K562 (cell line): Measurements from ENCODE around the gene DTYMK. TPM values are rescaled to one million over a fixed set of nuclear protein-coding genes. Genes with fewer than 3 reads are reported as not detected.

Experiments
- ATAC-seq: fragments of 200-7000 bp; cut with Tn5 transposase; 3 replicates; pipeline ENCODE4 v1.9.1; 2020; ENCODE audit warnings: moderate library complexity
- BruUV-seq: library from RNA; stranded (reverse); fragments of 400-500 nt; replicated peaks from 2 replicates; lab custom pipeline; 2021; lab: Mats Ljungman, UMichigan
- CTCF ChIA-PET: fragments of 300-600 bp; formaldehyde crosslinking; extraction: SDS; loops from one replicate; lab custom pipeline; 2021; ENCODE audit warnings: low intra/inter-chr PET ratio; lab: Yijun Ruan, JAX
- POLR2A ChIA-PET: fragments of 300-600, 350-650 bp; sonication (Branson Sonifier 250); formaldehyde crosslinking; extraction: SDS; loops from one replicate; lab custom pipeline; 2021; ENCODE audit warnings: antibody characterized with exemption, inconsistent platforms; lab: Yijun Ruan, JAX
- DNase-seq, 4 experiments: peaks; one replicate each; pipeline versions ENCODE4 v3.0.0 to v3.0.0-alpha.2; 2011 to 2018; ENCODE audit warnings: low spot score in 3 of 4, mixed read lengths in 3 of 4; ENCODE audit errors: extremely low read depth in 1 of 4
- FAIRE-seq: peaks from 2 replicates; lab custom pipeline; 2011; peaks lifted over from hg19 to GRCh38; lab: Jason Lieb, UNC
- H2AFZ ChIP-seq: 2 replicates; pipeline ENCODE4 v1.6.0; 2011; ENCODE audit warnings: low read depth, low read length, control low read depth, inconsistent platforms
- H3K27ac ChIP-seq: fragments of 200-600 bp; 3 replicates; pipeline ENCODE4 v1.8.0; 2011; ENCODE audit warnings: low read depth, mild to moderate bottlenecking, control low read depth, inconsistent platforms, low read length, moderate library complexity, mixed read lengths; ENCODE audit errors: extremely low read depth
- H3K27me3 ChIP-seq, 2 experiments: fragments of 300-600 bp in 1 of 2; 2 replicates in 1 of 2; 3 replicates in 1 of 2; pipeline versions ENCODE4 v1.6.0 to v1.8.0; 2011; ENCODE audit warnings: inconsistent platforms in 2 of 2, low read length in 2 of 2, mild to moderate bottlenecking in 1 of 2, mixed read lengths in 1 of 2, moderate library complexity in 1 of 2; ENCODE audit not compliant: control insufficient read depth in 2 of 2, insufficient read depth in 2 of 2
- H3K36me3 ChIP-seq: fragments of 300-600 bp; 3 replicates; pipeline ENCODE4 v1.8.0; 2011; ENCODE audit warnings: mild to moderate bottlenecking, low read length, inconsistent platforms; ENCODE audit not compliant: control insufficient read depth, insufficient read depth
- H3K4me1 ChIP-seq, 2 experiments: fragments of 200-600 bp in 1 of 2; replicated peaks in 1 of 2; 2 replicates in 1 of 2; 3 replicates in 1 of 2; pipeline versions ENCODE4 v1.5.1 to v1.8.0; 2011; ENCODE audit warnings: inconsistent platforms in 2 of 2, low read length in 2 of 2, mild to moderate bottlenecking in 1 of 2, mixed read lengths in 1 of 2, moderate library complexity in 1 of 2; ENCODE audit not compliant: control insufficient read depth in 2 of 2, insufficient read depth in 2 of 2
- H3K4me2 ChIP-seq: 2 replicates; pipeline ENCODE4 v1.6.1; 2011; ENCODE audit warnings: low read length, control low read depth, inconsistent platforms, mixed read lengths; ENCODE audit not compliant: insufficient read depth
- H3K4me3 ChIP-seq: fragments of 200-600 bp; sonication (generic), shearing (Covaris generic); 2 replicates; pipeline ENCODE4 v1.5.1; 2016; ENCODE audit warnings: control low read depth, inconsistent platforms
- H3K79me2 ChIP-seq: fragments of 200-600 bp; 3 replicates; pipeline ENCODE4 v1.8.0; 2011; ENCODE audit warnings: low read length, inconsistent platforms; ENCODE audit not compliant: control insufficient read depth, insufficient read depth
- H3K9ac ChIP-seq, 2 experiments: 2 replicates each; pipeline versions ENCODE4 v1.6.0 to v1.6.1; 2011; ENCODE audit warnings: low read depth in 2 of 2, low read length in 2 of 2, control low read depth in 1 of 2, inconsistent platforms in 1 of 2, mild to moderate bottlenecking in 1 of 2, mixed read lengths in 1 of 2; ENCODE audit not compliant: insufficient read depth in 1 of 2
- H3K9me1 ChIP-seq: one replicate; pipeline ENCODE4 v1.6.0; 2011; ENCODE audit warnings: inconsistent platforms, mild to moderate bottlenecking, low read length, moderate library complexity; ENCODE audit not compliant: control insufficient read depth, insufficient read depth
- H3K9me3 ChIP-seq: replicated peaks from 2 replicates; pipeline ENCODE4 v1.5.1; 2011; ENCODE audit warnings: low read depth, low read length, inconsistent platforms; ENCODE audit not compliant: control insufficient read depth, insufficient read depth
- H4K20me1 ChIP-seq: replicated peaks from 2 replicates; pipeline ENCODE4 v1.6.1; 2011; ENCODE audit warnings: low read length, inconsistent platforms, mixed read lengths; ENCODE audit not compliant: control insufficient read depth, insufficient read depth
- ADNP ChIP-seq: fragments of 200-800 bp; sonication (Bioruptor generic); IDR thresholded peaks from 2 replicates; pipeline ENCODE4 v1.6.1; 2016; ENCODE audit warnings: missing genetic modification characterization, missing compliant biosample characterization
- DIDO1 ChIP-seq: fragments of 450-650 bp; IDR thresholded peaks from 2 replicates; pipeline ENCODE4 v1.6.1; 2016; ENCODE audit warnings: low read depth, missing biosample characterization, missing genetic modification characterization
- DPF2 ChIP-seq: fragments of 450-650 bp; IDR thresholded peaks from 2 replicates; pipeline ENCODE4 v1.6.1; 2016
- ELF2 ChIP-seq: fragments of 250-450 bp; sonication (Bioruptor Pico); IDR thresholded peaks from 2 replicates; pipeline ENCODE4 v1.5.0; 2021; ENCODE audit warnings: mild to moderate bottlenecking
- FOXO4 ChIP-seq: fragments of 450-650 bp; formaldehyde crosslinking; IDR thresholded peaks from 2 replicates; pipeline ENCODE4 v1.4.0; 2020; ENCODE audit warnings: mild to moderate bottlenecking, moderate library complexity
- NR2C1 ChIP-seq, 2 experiments: fragments of 450-650 bp; IDR thresholded peaks; 2 replicates each; pipeline ENCODE4 v1.6.1; 2017; ENCODE audit warnings: mild to moderate bottlenecking in 2 of 2, antibody characterized with exemption in 1 of 2, inconsistent platforms in 1 of 2, missing compliant biosample characterization in 1 of 2, missing genetic modification characterization in 1 of 2
- OTX1 ChIP-seq: fragments of 450-650 bp; formaldehyde crosslinking; IDR thresholded peaks from 2 replicates; pipeline ENCODE4 v1.4.0; 2022; ENCODE audit warnings: mild to moderate bottlenecking
- STAG1 ChIP-seq: sonication (generic); formaldehyde crosslinking; IDR thresholded peaks from 2 replicates; pipeline ENCODE4 v1.5.0; 2020; ENCODE audit warnings: missing genetic modification reagents, borderline replicate concordance
- TSC22D4 ChIP-seq: fragments of 450-650 bp; IDR thresholded peaks from 2 replicates; pipeline ENCODE4 v1.6.1; 2016; ENCODE audit warnings: missing genetic modification characterization, missing biosample characterization, control low read depth
- ZNF133 ChIP-seq: fragments of 250-450 bp; sonication (Bioruptor Pico); IDR thresholded peaks from 2 replicates; pipeline ENCODE4 v1.4.0; 2020; ENCODE audit warnings: mild to moderate bottlenecking
- WGBS: fragments of 100-300 bp; shearing (Covaris generic); methylation state at CpG from one replicate; pipeline ENCODE4 v1.1.6; 2016; ENCODE audit warnings: low coverage, mixed read lengths; ENCODE audit not compliant: insufficient coverage; ENCODE audit errors: missing lambda C conversion rate; 5-methylcytosine and 5-hydroxymethylcytosine counted together
- in situ Hi-C: fragments of 300-500 bp; cut with MboI; formaldehyde crosslinking; loops from 4 replicates; pipeline ENCODE4 v1.15.0; 2018; ENCODE audit warnings: inconsistent platforms, mixed read lengths
- intact Hi-C: fragments of 100-400 bp; cut with micrococcal nuclease; formaldehyde crosslinking; loops from 2 replicates; pipeline ENCODE4 v1.14.2; 2022
- polyA plus RNA-seq, 8 experiments: library from polyadenylated mRNA; depleted of rRNA in 4 of 8; stranded (reverse) in 5 of 8; unstranded in 3 of 8; fragments of >200 nt; fragmentation: Nextera tagmentation in 2 of 8; fragmentation: Illumina TruSeq in 1 of 8; extraction: Ambion mirVana in 2 of 8; extraction: Trizol in 1 of 8; gene quantifications; 2 replicates each; pipeline versions ENCODE4 v1.2.1 to v1.2.3, GENCODE V29; 2011 to 2014; ENCODE audit warnings: inconsistent platforms in 1 of 8, missing spikeins in 1 of 8
- total RNA-seq, 7 experiments: library from RNA; depleted of rRNA in 6 of 7; stranded (reverse); fragments of >200 nt in 6 of 7; fragmentation: Illumina TruSeq in 2 of 7; extraction: Trizol in 2 of 7; gene quantifications; 2 replicates each; pipeline versions ENCODE4 v1.2.1 to v1.2.3, GENCODE V29; 2011 to 2021; ENCODE audit warnings: low replicate concordance in 1 of 7

DTYMK gene
- total and polyA plus RNA-seq, 9 of the 15 experiments (the other 6 are each of a cell fraction or from before 2014, with no cell fraction given): 8.2 to 85.0 (median 47.9) TPM

- TF ChIP-seq FOXO4 (CRISPR knock-in tag) (no peak), OTX1 (CRISPR knock-in tag) (no peak), DPF2 (no peak), NR2C1 (IDR thresholded peaks at IDR 0.05) (no peak), NR2C1 (tag; IDR thresholded peaks at IDR 0.05) (no peak), STAG1 (CRISPR knock-in tag) (peak; percentile 70; the same call in 1 of the 2 replicates), TSC22D4 (tag) (no peak)
- TF ChIP-seq, all 486 proteins: peak for 10
Observed at GRCh38 chr2:241659150-241659739, 27.4 kb downstream of the DTYMK start (continued).

- Histone ChIP-seq H3K9ac (no peak overlapping the region), H3K36me3 (peaks cover 48% of the 10 kb centered on the region; the same call in 2 of the 3 replicates), H3K4me3 (no peak overlapping the region), H3K4me1 (peaks cover 0 to 3% of the 10 kb centered on the region in 2 experiments; a peak in 1 of 5 replicates), H3K4me2 (no peak overlapping the region), H2AFZ (no peak overlapping the region), H3K9me3 (no peaks in the 10 kb centered on the region), H4K20me1 (no peaks in the 10 kb centered on the region), H3K79me2 (no peaks in the 10 kb centered on the region), H3K27ac (no peak overlapping the region), H3K27me3 (no peaks in the 10 kb centered on the region), H3K9me1 (no peaks in the 10 kb centered on the region)
- in situ Hi-C loops (no loop called here), intact Hi-C loops (no loop called here)
- POLR2A ChIA-PET: interaction anchor here (0.6 to 1.4 kb wide), 3 partner anchors 11 to 76 kb away, joined by 3 to 7 read pairs (median 3); partner anchors contain the start of gene D2HGDH
- BruUV-seq: no TSS peak
- TF ChIP-seq ZNF133 (CRISPR knock-in tag): no peak
- TF ChIP-seq DIDO1 (tag): no peak
- TF ChIP-seq ADNP (tag): no peak
- no peak for TF ChIP-seq ELF2 (CRISPR knock-in tag)
- DNase-seq (no peak), ATAC-seq (no peak), FAIRE-seq (no peak)
- CTCF ChIA-PET: no interaction called here
- 91% methylated on average over 5 of the region's 5 CpGs for WGBS
Observed at GRCh38 chr2:241658296-241658695, 28.3 kb downstream of the DTYMK start.
